ENCODE measurements around the gene APOA1.

APOA1 gene

DNA sequence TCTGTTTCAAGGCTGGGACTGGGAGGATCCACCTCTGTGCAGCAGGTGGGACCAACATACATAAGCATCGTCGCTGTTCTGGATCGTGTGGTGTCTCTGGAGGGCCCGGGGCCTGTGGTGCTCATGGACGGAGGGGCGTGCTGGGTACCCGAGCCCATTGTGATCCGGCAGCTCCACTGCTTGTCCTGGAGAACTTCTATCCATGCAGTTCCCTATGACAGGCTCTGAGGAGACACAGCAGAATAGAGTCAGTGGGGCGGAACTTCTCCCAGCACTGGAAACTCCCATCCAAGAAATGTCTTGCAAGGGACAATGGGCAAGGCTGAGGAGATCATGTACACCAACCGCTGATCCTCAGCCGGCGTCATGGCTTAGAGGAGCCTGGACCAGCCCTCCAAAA is 11.6 kb upstream of the APOA1 start:
- peak overlapping the region; percentile 19 for H3K4me3 ChIP-seq (ENCODE audit: low read length, poor library complexity, severe bottlenecking)
- peaks cover 37% of the 10 kb centered on the region; the same call in 1 of the 2 replicates for H3K36me3 ChIP-seq (ENCODE audit: insufficient read depth, low read length)

DNA sequence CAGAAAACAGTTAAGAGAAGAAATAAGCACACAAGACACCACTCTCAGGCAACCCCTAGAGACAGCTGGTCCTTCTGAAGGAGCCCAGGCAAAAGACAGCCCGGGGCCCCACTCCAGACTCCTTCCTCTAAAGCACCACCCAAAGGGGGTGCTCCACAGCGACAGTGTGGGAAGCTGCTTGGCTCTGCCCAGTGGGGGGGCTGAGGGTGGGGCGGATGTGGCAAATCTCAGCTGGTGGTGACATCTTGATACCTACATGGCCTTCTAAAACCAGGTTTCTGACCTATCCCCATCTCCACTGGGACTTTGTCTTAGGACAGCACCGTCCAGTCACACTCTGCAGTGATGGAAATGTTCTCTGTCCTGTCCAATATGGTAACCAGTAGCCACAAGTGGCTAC is 10.2 kb upstream of the APOA1 start:
- Histone ChIP-seq H3K79me2 (ENCODE audit: insufficient read depth, low read length) (no peaks in the 10 kb centered on the region), H3K9me3 (ENCODE audit: insufficient read depth, low read depth, low read length) (no peaks in the 10 kb centered on the region), H3K4me1 (ENCODE audit: insufficient read depth, low read length, poor library complexity, severe bottlenecking) (peaks cover 43% of the 10 kb centered on the region), H3K27me3 (ENCODE audit: insufficient read depth, low read length, poor library complexity, severe bottlenecking) (no peaks in the 10 kb centered on the region), H3K9me2 (replicated peaks; ENCODE audit: low read depth, low read length) (no peaks in the 10 kb centered on the region), H3K4me2 (ENCODE audit: low read depth, low read length, poor library complexity, severe bottlenecking) (no peak overlapping the region), H3K36me3 (ENCODE audit: insufficient read depth, low read length) (peaks cover 48% of the 10 kb centered on the region; the same call in 1 of the 2 replicates), H3F3A (ENCODE audit: low read depth) (peaks cover 14% of the 10 kb centered on the region), H4K20me1 (ENCODE audit: insufficient read depth, low read length, poor library complexity, severe bottlenecking) (no peaks in the 10 kb centered on the region), H3K9ac (ENCODE audit: low read depth, low read length, poor library complexity, severe bottlenecking) (no peak overlapping the region), H2AFZ (ENCODE audit: low read length) (no peak overlapping the region), H3K4me3 (ENCODE audit: low read length, poor library complexity, severe bottlenecking) (no peak overlapping the region)
- TF ChIP-seq EZH2phosphoT487 (IDR thresholded peaks at IDR 0.05; ENCODE audit: borderline replicate concordance) (no peak), CTCF (conservative IDR thresholded peaks at IDR 0.05; ENCODE audit: low read length) (no peak)

More for the DNA sequence above, 11.6 kb upstream of the APOA1 start:
- H3K79me2 ChIP-seq (ENCODE audit: insufficient read depth, low read length): no peaks in the 10 kb centered on the region
- peaks cover 52% of the 10 kb centered on the region for H3K4me1 ChIP-seq (ENCODE audit: insufficient read depth, low read length, poor library complexity, severe bottlenecking)
- H3K27me3 ChIP-seq (ENCODE audit: insufficient read depth, low read length, poor library complexity, severe bottlenecking): no peaks in the 10 kb centered on the region
- no peak overlapping the region for H2AFZ ChIP-seq (ENCODE audit: low read length)
- no peaks in the 10 kb centered on the region for H3K9me3 ChIP-seq (ENCODE audit: insufficient read depth, low read depth, low read length)
- no peaks in the 10 kb centered on the region for H4K20me1 ChIP-seq (ENCODE audit: insufficient read depth, low read length, poor library complexity, severe bottlenecking)
- peak overlapping the region; percentile 85 for H3K9ac ChIP-seq (ENCODE audit: low read depth, low read length, poor library complexity, severe bottlenecking)
- H3K9me2 ChIP-seq (replicated peaks; ENCODE audit: low read depth, low read length): no peaks in the 10 kb centered on the region
- TF ChIP-seq CTCF (conservative IDR thresholded peaks at IDR 0.05; ENCODE audit: low read length) (no peak), EZH2phosphoT487 (IDR thresholded peaks at IDR 0.05; ENCODE audit: borderline replicate concordance) (no peak)
- H3F3A ChIP-seq (ENCODE audit: low read depth): peaks cover 18% of the 10 kb centered on the region
- H3K4me2 ChIP-seq (ENCODE audit: low read depth, low read length, poor library complexity, severe bottlenecking): peak overlapping the region; percentile 93

GRCh38 chr11:116844722-116845121 is 7.3 kb upstream of the APOA1 start:
- peaks cover 24% of the 10 kb centered on the region for H3K4me1 ChIP-seq (ENCODE audit: insufficient read depth, low read length, poor library complexity, severe bottlenecking)
- H3K9me3 ChIP-seq (ENCODE audit: insufficient read depth, low read depth, low read length): no peaks in the 10 kb centered on the region
- no peak overlapping the region for H3K4me2 ChIP-seq (ENCODE audit: low read depth, low read length, poor library complexity, severe bottlenecking)
- TF ChIP-seq CTCF (conservative IDR thresholded peaks at IDR 0.05; ENCODE audit: low read length) (no peak), EZH2phosphoT487 (IDR thresholded peaks at IDR 0.05; ENCODE audit: borderline replicate concordance) (no peak)
- no peak overlapping the region for H2AFZ ChIP-seq (ENCODE audit: low read length)
- no peaks in the 10 kb centered on the region for H3K79me2 ChIP-seq (ENCODE audit: insufficient read depth, low read length)
- no peaks in the 10 kb centered on the region for H3K9me2 ChIP-seq (replicated peaks; ENCODE audit: low read depth, low read length)
- H3K9ac ChIP-seq (ENCODE audit: low read depth, low read length, poor library complexity, severe bottlenecking): no peak overlapping the region
- H3K4me3 ChIP-seq (ENCODE audit: low read length, poor library complexity, severe bottlenecking): no peak overlapping the region
- H3K36me3 ChIP-seq (ENCODE audit: insufficient read depth, low read length): peaks cover 48% of the 10 kb centered on the region; the same call in 1 of the 2 replicates
- no peaks in the 10 kb centered on the region for H4K20me1 ChIP-seq (ENCODE audit: insufficient read depth, low read length, poor library complexity, severe bottlenecking)
- H3K27me3 ChIP-seq (ENCODE audit: insufficient read depth, low read length, poor library complexity, severe bottlenecking): no peaks in the 10 kb centered on the region
- no peaks in the 10 kb centered on the region for H3F3A ChIP-seq (ENCODE audit: low read depth)

Data from Loucy (cell line).